ENCODE results near the gene CD36. TPM values are rescaled to one million over a fixed set of nuclear protein-coding genes. Genes with fewer than 3 reads are reported as not detected.

Gene CD36
- total RNA-seq, 3 donors from 2014 or later = 0.42 to 0.87 (median 0.68) TPM

GRCh38 chr7:80679921-80680907, 41.8 kb downstream of the CD36 start:
- Mint-ChIP-seq H3K9me3 (no peaks in the 10 kb centered on the region), H3K36me3 (ENCODE audit: insufficient read depth) (no peaks in the 10 kb centered on the region), H3K4me3 (no peak overlapping the region), H3K4me1 (ENCODE audit: low read depth) (no peaks in the 10 kb centered on the region), H3K27me3 (ENCODE audit: low read depth) (no peaks in the 10 kb centered on the region)
- DNase-seq = no peak
- ATAC-seq = no peak

GRCh38 chr7:80681272-80681885, 42.9 kb downstream of the CD36 start:
- Mint-ChIP-seq H3K36me3 (ENCODE audit: insufficient read depth) (no peaks in the 10 kb centered on the region), H3K9me3 (no peaks in the 10 kb centered on the region), H3K27me3 (ENCODE audit: low read depth) (no peaks in the 10 kb centered on the region), H3K4me3 (no peak overlapping the region), H3K4me1 (ENCODE audit: low read depth) (no peaks in the 10 kb centered on the region)
- no peak for ATAC-seq
- no peak for DNase-seq

GRCh38 chr7:80682744-80683143, 44.3 kb downstream of the CD36 start:
- Mint-ChIP-seq H3K27me3 (ENCODE audit: low read depth) (no peaks in the 10 kb centered on the region), H3K4me1 (ENCODE audit: low read depth) (no peaks in the 10 kb centered on the region), H3K4me3 (no peak overlapping the region), H3K36me3 (ENCODE audit: insufficient read depth) (no peaks in the 10 kb centered on the region), H3K9me3 (no peaks in the 10 kb centered on the region)
- no peak for ATAC-seq
- DNase-seq = no peak

DNA sequence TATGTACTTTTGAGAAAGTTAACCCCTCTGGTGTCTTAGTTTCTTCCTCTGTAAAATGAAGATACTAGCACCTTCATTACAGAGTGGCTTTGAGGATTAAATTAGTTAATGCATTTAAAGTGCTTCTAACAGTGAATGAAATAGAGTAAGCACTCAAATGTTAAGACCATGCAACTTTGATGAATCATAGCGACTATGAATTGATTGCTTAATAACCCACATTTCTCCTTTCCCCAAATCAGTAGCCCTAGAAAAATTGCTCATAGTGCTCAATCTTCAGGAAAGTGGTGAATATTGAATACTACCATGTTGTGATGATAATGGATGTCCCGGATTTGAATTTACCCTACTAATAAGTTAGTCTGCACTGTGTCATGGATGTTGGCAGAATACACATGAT, 48.1 kb downstream of the CD36 start:
- Mint-ChIP-seq H3K36me3 (ENCODE audit: insufficient read depth) (no peaks in the 10 kb centered on the region), H3K4me1 (ENCODE audit: low read depth) (no peaks in the 10 kb centered on the region), H3K27me3 (ENCODE audit: low read depth) (no peaks in the 10 kb centered on the region), H3K9me3 (peaks cover 7% of the 10 kb centered on the region), H3K4me3 (no peak overlapping the region)
- no peak for ATAC-seq
- DNase-seq = no peak

- no peak for DNase-seq
- no peaks in the 10 kb centered on the region for H3K27me3 Mint-ChIP-seq (ENCODE audit: low read depth)
- peaks cover 1% of the 10 kb centered on the region for H3K9me3 Mint-ChIP-seq
- H3K4me3 Mint-ChIP-seq = no peak overlapping the region
- no peaks in the 10 kb centered on the region for H3K36me3 Mint-ChIP-seq (ENCODE audit: insufficient read depth)
- ATAC-seq = no peak
- H3K4me1 Mint-ChIP-seq (ENCODE audit: low read depth) = no peaks in the 10 kb centered on the region
Measured at GRCh38 chr7:80699045-80699638, 60.7 kb downstream of the CD36 start.

- no peak for ATAC-seq
- Mint-ChIP-seq H3K36me3 (ENCODE audit: insufficient read depth) (no peaks in the 10 kb centered on the region), H3K27me3 (ENCODE audit: low read depth) (no peaks in the 10 kb centered on the region), H3K9me3 (no peaks in the 10 kb centered on the region), H3K4me1 (ENCODE audit: low read depth) (no peaks in the 10 kb centered on the region), H3K4me3 (no peak overlapping the region)
- no peak for DNase-seq
Measured at GRCh38 chr7:80699721-80700256, 61.3 kb downstream of the CD36 start.

- ATAC-seq (no peak), DNase-seq (no peak)
- Mint-ChIP-seq H3K4me3 (no peak overlapping the region), H3K27me3 (ENCODE audit: low read depth) (no peaks in the 10 kb centered on the region), H3K9me3 (no peaks in the 10 kb centered on the region), H3K4me1 (ENCODE audit: low read depth) (no peaks in the 10 kb centered on the region), H3K36me3 (ENCODE audit: insufficient read depth) (no peaks in the 10 kb centered on the region)
Measured at GRCh38 chr7:80703272-80703671, 64.8 kb downstream of the CD36 start.

- Mint-ChIP-seq H3K4me3 (no peak overlapping the region), H3K36me3 (ENCODE audit: insufficient read depth) (no peaks in the 10 kb centered on the region), H3K4me1 (ENCODE audit: low read depth) (no peaks in the 10 kb centered on the region), H3K27me3 (ENCODE audit: low read depth) (no peaks in the 10 kb centered on the region), H3K9me3 (no peaks in the 10 kb centered on the region)
- no peak for ATAC-seq
- no peak for DNase-seq
Measured at GRCh38 chr7:80705130-80705781, 66.8 kb downstream of the CD36 start.

DNA sequence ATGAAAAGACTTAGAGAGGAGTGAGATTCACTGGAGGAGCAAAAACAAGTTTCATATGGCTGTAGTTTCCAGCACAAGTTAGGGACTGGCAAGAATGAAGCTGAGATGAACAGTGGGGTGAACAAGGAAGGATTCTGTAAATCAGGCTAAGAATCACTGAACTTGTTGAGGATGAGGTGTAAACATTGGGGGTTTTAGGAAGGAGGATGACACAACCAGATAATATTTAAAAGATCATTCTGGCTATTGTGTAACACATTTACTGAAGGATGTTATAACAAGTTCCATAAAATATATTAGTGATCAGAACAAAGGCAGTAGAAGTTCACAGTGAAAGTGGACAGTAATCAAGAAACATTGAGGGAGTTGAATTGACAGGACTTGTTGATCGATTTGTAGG, 68.9 kb downstream of the CD36 start:
- H3K9me3 Mint-ChIP-seq = no peaks in the 10 kb centered on the region

DNA sequence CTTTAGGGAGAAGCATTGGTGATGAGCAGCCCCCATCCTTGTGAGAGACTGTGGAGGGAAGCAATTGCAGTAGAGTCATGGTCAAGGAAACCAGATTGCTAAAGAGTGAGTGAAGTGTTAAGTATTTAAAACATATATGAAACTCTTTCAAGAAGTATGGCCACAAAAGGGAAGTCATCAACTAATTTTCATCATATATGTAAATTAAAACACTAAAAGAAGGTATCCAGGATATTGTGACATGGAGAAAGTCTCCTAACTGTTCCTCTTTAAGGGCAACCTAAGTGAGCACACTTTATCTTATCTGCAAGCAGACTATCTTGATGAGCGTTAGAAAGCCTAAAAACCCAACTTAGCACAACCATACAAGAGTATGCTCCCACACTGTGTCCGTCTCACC, 69.7 kb downstream of the CD36 start:
- Mint-ChIP-seq H3K9me3 (no peaks in the 10 kb centered on the region), H3K27me3 (ENCODE audit: low read depth) (no peaks in the 10 kb centered on the region), H3K4me1 (ENCODE audit: low read depth) (no peaks in the 10 kb centered on the region), H3K36me3 (ENCODE audit: insufficient read depth) (no peaks in the 10 kb centered on the region), H3K4me3 (no peak overlapping the region)
- ATAC-seq = no peak
- no peak for DNase-seq

More for the DNA sequence above, 68.9 kb downstream of the CD36 start:
- H3K4me3 Mint-ChIP-seq = no peak overlapping the region
- no peaks in the 10 kb centered on the region for H3K36me3 Mint-ChIP-seq (ENCODE audit: insufficient read depth)
- ATAC-seq (no peak), DNase-seq (no peak)
- no peaks in the 10 kb centered on the region for H3K4me1 Mint-ChIP-seq (ENCODE audit: low read depth)
- H3K27me3 Mint-ChIP-seq (ENCODE audit: low read depth) = no peaks in the 10 kb centered on the region

DNA sequence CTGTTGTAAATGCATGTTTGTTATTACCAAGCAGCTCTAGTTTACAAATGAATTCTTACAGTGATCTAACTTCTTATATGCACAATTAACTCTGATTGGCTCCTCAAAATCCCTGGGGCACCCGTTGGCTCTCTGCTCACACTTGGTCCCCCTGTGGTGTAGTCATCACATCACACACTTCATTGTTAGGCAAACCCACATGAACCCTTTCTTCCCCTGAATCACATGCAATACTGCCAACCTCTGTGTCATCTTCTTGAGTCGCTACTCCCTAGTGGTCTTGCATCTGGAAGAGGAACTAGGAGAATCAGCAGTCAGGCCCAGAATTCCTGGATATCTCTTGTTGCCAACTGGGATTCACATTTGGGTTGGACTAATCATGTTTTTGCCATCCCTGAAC, 73.1 kb downstream of the CD36 start:
- H3K36me3 Mint-ChIP-seq (ENCODE audit: insufficient read depth) = no peaks in the 10 kb centered on the region
- H3K9me3 Mint-ChIP-seq = no peaks in the 10 kb centered on the region
- DNase-seq = no peak
- H3K4me1 Mint-ChIP-seq (ENCODE audit: low read depth) = no peaks in the 10 kb centered on the region
- H3K4me3 Mint-ChIP-seq = no peak overlapping the region
- no peaks in the 10 kb centered on the region for H3K27me3 Mint-ChIP-seq (ENCODE audit: low read depth)
- ATAC-seq = no peak

DNA sequence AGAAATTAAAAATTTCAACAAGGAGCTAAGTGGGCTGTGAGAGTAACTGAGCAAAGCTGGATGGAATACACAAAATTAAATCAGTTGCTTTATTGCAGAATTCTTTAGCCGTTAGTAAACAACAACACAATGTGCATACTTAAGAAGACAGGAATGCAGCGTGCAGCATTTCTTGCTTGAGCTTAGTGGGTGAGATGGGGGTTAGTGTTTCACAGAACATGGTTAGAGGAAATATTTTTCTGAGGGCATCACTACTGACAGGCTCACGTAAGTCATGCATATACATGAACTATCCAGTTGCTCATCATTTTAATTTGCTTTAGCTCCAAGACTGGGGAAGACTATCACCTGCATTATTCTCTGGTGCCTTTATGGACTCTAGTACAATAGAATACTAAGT, 80.8 kb downstream of the CD36 start:
- no peaks in the 10 kb centered on the region for H3K4me1 Mint-ChIP-seq (ENCODE audit: low read depth)

GRCh38 chr7:80720146-80720545, 81.7 kb downstream of the CD36 start:
- Mint-ChIP-seq H3K4me1 (ENCODE audit: low read depth) (no peaks in the 10 kb centered on the region), H3K9me3 (peaks cover 7% of the 10 kb centered on the region), H3K27me3 (ENCODE audit: low read depth) (no peaks in the 10 kb centered on the region), H3K36me3 (ENCODE audit: insufficient read depth) (no peaks in the 10 kb centered on the region), H3K4me3 (no peak overlapping the region)
- no peak for ATAC-seq
- no peak for DNase-seq

More for the DNA sequence above, 80.8 kb downstream of the CD36 start:
- Mint-ChIP-seq H3K36me3 (ENCODE audit: insufficient read depth) (no peaks in the 10 kb centered on the region), H3K27me3 (ENCODE audit: low read depth) (no peaks in the 10 kb centered on the region), H3K9me3 (peaks cover 4% of the 10 kb centered on the region), H3K4me3 (no peak overlapping the region)
- ATAC-seq (no peak), DNase-seq (no peak)

All from activated T-cell treated with anti-CD3 and anti-CD28 coated beads, Interleukin-2, amount 50 U/mL, for 4 hours (primary cell).